ENCODE measurements around the gene ASTN2. TPM values are rescaled to one million over a fixed set of nuclear protein-coding genes. Genes with fewer than 3 reads are reported as not detected.

Gene ASTN2
- total RNA-seq, 1 experiment from 2014 or later, result 4.8 TPM

GRCh38 chr9:116395699-116396037, 1019.2 kb downstream of the ASTN2 start:
- Histone ChIP-seq H3K4me3 (replicated peaks in 1 of 2; ENCODE audit: low read depth in 1 of 2, low read length in 2 of 2) (no peak overlapping the region), H4K20me1 (ENCODE audit: insufficient read depth) (no peaks in the 10 kb centered on the region), H3K9me2 (ENCODE audit: insufficient read depth) (no peaks in the 10 kb centered on the region), H3K4me2 (ENCODE audit: low read length) (no peak overlapping the region), H2AFZ (ENCODE audit: low read depth, low read length, poor library complexity, severe bottlenecking) (no peak overlapping the region), H3K4me1 (ENCODE audit: control insufficient read depth in 1 of 2, insufficient read depth in 2 of 2, low read length in 2 of 2) (no peaks in the 10 kb centered on the region), H3K79me2 (ENCODE audit: insufficient read depth, low read length) (no peaks in the 10 kb centered on the region), H3K27me3 (ENCODE audit: insufficient read depth, low read length) (no peaks in the 10 kb centered on the region), H3K9me3 (ENCODE audit: control insufficient read depth in 1 of 2, insufficient read depth in 1 of 2, low read depth in 1 of 2, low read length in 2 of 2) (no peaks in the 10 kb centered on the region), H3K9ac (ENCODE audit: low read length) (no peak overlapping the region), H3K27ac (ENCODE audit: low read depth, low read length) (no peak overlapping the region), H3K36me3 (ENCODE audit: control insufficient read depth in 1 of 2, insufficient read depth in 2 of 2, low read length in 2 of 2) (no peaks in the 10 kb centered on the region)
- no peak for ATAC-seq
- POLR2A ChIA-PET, result no interaction called here
- DNase-seq (ENCODE audit: low read depth, low spot score), result no peak
- RAD21 ChIA-PET (ENCODE audit: low non-redundant PET in 1 of 2, low total read pairs in 2 of 2, uncharacterized antibody in 2 of 2, unreplicated experiment in 2 of 2), result no interaction called here
- no TSS peak for BruUV-seq (replicated peaks)
- no peak for TF ChIP-seq TCF7L2 (IDR thresholded peaks at IDR 0.05; ENCODE audit: borderline replicate concordance, extremely low read depth, insufficient read depth, insufficient read length)
- no peak for TF ChIP-seq SIN3A (IDR thresholded peaks at IDR 0.05; ENCODE audit: low read depth)
- TF ChIP-seq ZBTB33 (IDR thresholded peaks at IDR 0.05; ENCODE audit: extremely low read depth, insufficient replicate concordance, low read length), result no peak
- TF ChIP-seq ATF3 (IDR thresholded peaks at IDR 0.05), result no peak
- TF ChIP-seq REST (IDR thresholded peaks at IDR 0.05; ENCODE audit: low read depth), result no peak
- TF ChIP-seq SRF (IDR thresholded peaks at IDR 0.05; ENCODE audit: low read depth), result no peak
- TF ChIP-seq ZFX (IDR thresholded peaks at IDR 0.05), result no peak
- no peak for TF ChIP-seq SP1 (IDR thresholded peaks at IDR 0.05; ENCODE audit: low read depth)
- TF ChIP-seq POLR2AphosphoS5 (IDR thresholded peaks at IDR 0.05; ENCODE audit: low read depth, low read length), result no peak
- TF ChIP-seq EZH2 (IDR thresholded peaks at IDR 0.05), result no peak
- no peak for TF ChIP-seq EGR1 (IDR thresholded peaks at IDR 0.05; ENCODE audit: low read depth)
- no peak for TF ChIP-seq ZNF274 (IDR thresholded peaks at IDR 0.05; ENCODE audit: low read depth, low read length)
- no peak for TF ChIP-seq RAD21 (IDR thresholded peaks at IDR 0.05; ENCODE audit: low read depth)
- TF ChIP-seq JUND (IDR thresholded peaks at IDR 0.05), result no peak
- TF ChIP-seq FOSL1 (IDR thresholded peaks at IDR 0.05; ENCODE audit: low read depth), result no peak
- TF ChIP-seq CBX3 (IDR thresholded peaks at IDR 0.05; ENCODE audit: low read depth), result no peak
- no peak for TF ChIP-seq YY1 (IDR thresholded peaks at IDR 0.05; ENCODE audit: extremely low read depth, insufficient replicate concordance, low read depth, low read length)
- CTCF ChIA-PET, result no interaction called here
- intact Hi-C loops (cut with micrococcal nuclease), result no loop called here
